OCI-LY1 (cell line): ENCODE measurements around the gene ABCC6.

ENCODE experiments used
- H2AFZ ChIP-seq: fragments of 200-600 bp; sonication (generic), shearing (Covaris generic); 2 replicates; pipeline ENCODE4 v1.6.0; 2014; ENCODE audit warnings: antibody characterized with exemption, mild to moderate bottlenecking, low read length
- H3F3A ChIP-seq: fragments of 200-600 bp; sonication (generic), shearing (Covaris generic); 2 replicates; pipeline ENCODE4 v1.6.0; 2014; ENCODE audit warnings: mild to moderate bottlenecking, antibody characterized with exemption, low read length, moderate library complexity; ENCODE audit not compliant: insufficient read depth
- H3K27ac ChIP-seq: fragments of 200-600 bp; sonication (generic); 2 replicates; pipeline ENCODE4 v1.5.1; 2014; ENCODE audit warnings: low read length, mixed run types, mild to moderate bottlenecking, low read depth; ENCODE audit not compliant: poor library complexity, severe bottlenecking
- H3K27me3 ChIP-seq: fragments of 200-600 bp; sonication (generic); 2 replicates; pipeline ENCODE4 v1.6.0; 2014; ENCODE audit warnings: antibody characterized with exemption, mild to moderate bottlenecking, low read length, moderate library complexity; ENCODE audit not compliant: insufficient read depth
- H3K36me3 ChIP-seq: fragments of 200-600 bp; sonication (generic); 2 replicates; pipeline ENCODE4 v1.6.1; 2014; ENCODE audit warnings: mild to moderate bottlenecking, antibody characterized with exemption, low read length, moderate library complexity, mixed read lengths; ENCODE audit not compliant: insufficient read depth
- H3K4me1 ChIP-seq: fragments of 200-600 bp; sonication (generic); 2 replicates; pipeline ENCODE4 v1.5.1; 2014; ENCODE audit warnings: mild to moderate bottlenecking, low read length, moderate library complexity; ENCODE audit not compliant: insufficient read depth, severe bottlenecking
- H3K4me2 ChIP-seq: fragments of 200-600 bp; sonication (generic), shearing (Covaris generic); 2 replicates; pipeline ENCODE4 v1.6.1; 2014; ENCODE audit warnings: low read length
- H3K4me3 ChIP-seq: fragments of 200-600 bp; sonication (generic); 2 replicates; pipeline ENCODE4 v1.5.1; 2014; ENCODE audit warnings: low read length, low read depth, mild to moderate bottlenecking, mixed read lengths; ENCODE audit not compliant: poor library complexity, severe bottlenecking
- H3K79me2 ChIP-seq: fragments of 200-600 bp; shearing (Covaris generic); 2 replicates; pipeline ENCODE4 v1.6.1; 2016; ENCODE audit warnings: mixed run types, low read length, mixed read lengths; ENCODE audit not compliant: insufficient read depth
- H3K9ac ChIP-seq: fragments of 200-600 bp; sonication (generic), shearing (Covaris generic); 2 replicates; pipeline ENCODE4 v1.6.1; 2014; ENCODE audit warnings: mild to moderate bottlenecking, low read length, mixed read lengths
- H3K9me2 ChIP-seq: fragments of 200-600 bp; sonication (generic), shearing (Covaris generic); 2 replicates; pipeline ENCODE4 v1.6.1; 2014; ENCODE audit warnings: low read depth, mild to moderate bottlenecking, low read length, mixed read lengths
- H3K9me3 ChIP-seq: fragments of 200-600 bp; shearing (Covaris generic); 2 replicates; pipeline ENCODE4 v1.6.1; 2014; ENCODE audit warnings: low read length, mixed read lengths
- H4K20me1 ChIP-seq: fragments of 200-600 bp; sonication (generic), shearing (Covaris generic); 2 replicates; pipeline ENCODE4 v1.6.0; 2016; ENCODE audit warnings: mild to moderate bottlenecking, low read length; ENCODE audit not compliant: insufficient read depth
- CTCF ChIP-seq: fragments of 200-600 bp; sonication (generic), shearing (Covaris generic); IDR thresholded peaks from 2 replicates; pipeline ENCODE4 v1.5.1; 2017; ENCODE audit warnings: mild to moderate bottlenecking, antibody characterized with exemption, low read length, moderate library complexity, mixed read lengths
- EZH2 ChIP-seq: fragments of 200-600 bp; sonication (generic), shearing (Covaris generic); IDR thresholded peaks from 2 replicates; pipeline ENCODE4 v1.8.0; 2017; ENCODE audit warnings: borderline replicate concordance, mixed run types, mild to moderate bottlenecking, antibody characterized with exemption, low read length, moderate library complexity, mixed read lengths

ABCC6 gene

DNA sequence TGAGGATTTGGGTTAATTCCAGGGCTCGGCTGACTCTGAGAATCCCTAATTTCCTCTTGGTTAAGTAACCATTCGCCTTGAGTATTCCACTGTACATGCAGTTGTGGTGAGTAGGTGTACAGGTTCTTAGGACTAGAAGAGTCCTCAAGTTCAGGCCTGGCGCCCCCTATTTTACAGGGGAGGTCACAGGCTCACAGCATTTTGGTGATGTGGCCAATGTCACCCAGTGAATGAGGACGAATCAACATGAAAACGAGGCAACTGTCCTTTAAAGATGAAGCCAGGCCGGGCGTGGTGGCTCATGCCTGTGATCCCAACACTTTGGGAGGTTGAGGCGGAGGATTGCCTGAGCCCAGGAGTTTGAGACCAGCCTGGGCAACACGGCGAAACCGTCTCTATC lies 55.4 kb downstream of the ABCC6 start:
- Histone ChIP-seq H4K20me1 (no peaks in the 10 kb centered on the region), H3F3A (no peaks in the 10 kb centered on the region), H3K9me3 (peaks cover 4% of the 10 kb centered on the region; the same call in 1 of the 2 replicates), H3K36me3 (no peaks in the 10 kb centered on the region), H3K4me3 (no peak overlapping the region), H3K4me2 (no peak overlapping the region), H2AFZ (no peak overlapping the region), H3K4me1 (no peaks in the 10 kb centered on the region), H3K9me2 (no peaks in the 10 kb centered on the region), H3K27me3 (peaks cover 5% of the 10 kb centered on the region; the same call in 1 of the 2 replicates), H3K27ac (no peak overlapping the region), H3K79me2 (no peaks in the 10 kb centered on the region), H3K9ac (no peak overlapping the region)
- TF ChIP-seq CTCF (peak; percentile 26; the same call in 1 of the 2 replicates), EZH2 (no peak)

DNA sequence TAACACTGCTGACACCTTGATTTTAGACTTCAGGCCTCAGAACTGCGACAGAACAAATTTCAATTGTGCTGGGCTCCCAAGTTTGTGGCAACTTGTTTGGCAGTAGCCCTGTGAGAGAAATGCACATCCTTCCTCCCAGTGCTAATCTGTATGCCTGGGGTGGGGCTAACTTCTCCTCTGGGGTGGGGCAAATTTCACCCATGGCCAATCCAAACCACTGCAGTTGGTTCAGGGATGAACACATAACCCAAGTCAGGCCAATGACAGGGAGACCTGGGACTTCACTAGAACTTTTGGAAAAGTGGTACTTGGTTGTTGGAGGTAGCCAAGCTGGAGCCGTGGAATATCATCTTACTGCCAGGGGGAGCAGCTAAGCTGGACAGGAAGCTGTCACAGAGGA lies 56.3 kb downstream of the ABCC6 start:
- H3K9me2 ChIP-seq, result no peaks in the 10 kb centered on the region
- no peaks in the 10 kb centered on the region for H3K36me3 ChIP-seq
- no peak overlapping the region for H3K9ac ChIP-seq
- H3K4me1 ChIP-seq, result no peaks in the 10 kb centered on the region
- H3K9me3 ChIP-seq, result peaks cover 4% of the 10 kb centered on the region; the same call in 1 of the 2 replicates
- TF ChIP-seq EZH2, result no peak
- TF ChIP-seq CTCF, result no peak
- no peak overlapping the region for H2AFZ ChIP-seq
- peaks cover 5% of the 10 kb centered on the region; the same call in 1 of the 2 replicates for H3K27me3 ChIP-seq
- no peak overlapping the region for H3K4me2 ChIP-seq
- no peaks in the 10 kb centered on the region for H3K79me2 ChIP-seq
- no peaks in the 10 kb centered on the region for H4K20me1 ChIP-seq
- H3K27ac ChIP-seq, result no peak overlapping the region
- H3K4me3 ChIP-seq, result no peak overlapping the region
- no peaks in the 10 kb centered on the region for H3F3A ChIP-seq

- Histone ChIP-seq H3K4me1 (no peaks in the 10 kb centered on the region), H3K36me3 (no peaks in the 10 kb centered on the region), H3K27ac (no peak overlapping the region), H3K27me3 (peaks cover 5% of the 10 kb centered on the region; the same call in 1 of the 2 replicates), H3K9me2 (no peaks in the 10 kb centered on the region), H3F3A (no peaks in the 10 kb centered on the region), H2AFZ (no peak overlapping the region), H4K20me1 (no peaks in the 10 kb centered on the region), H3K9ac (no peak overlapping the region), H3K4me2 (no peak overlapping the region), H3K9me3 (peaks cover 4% of the 10 kb centered on the region; the same call in 1 of the 2 replicates), H3K4me3 (no peak overlapping the region), H3K79me2 (no peaks in the 10 kb centered on the region)
- TF ChIP-seq EZH2, result no peak
- no peak for TF ChIP-seq CTCF
Measured at GRCh38 chr16:16166085-16166484, 57.2 kb downstream of the ABCC6 start.
